ENCODE measurements around the gene ITGA2. TPM values are rescaled to one million over a fixed set of nuclear protein-coding genes. Genes with fewer than 3 reads are reported as not detected.

The ITGA2 gene
- 10 to 100 TPM in 2 of 3 donors, under 1 TPM in 1; 0.80 to 33.7 (median 11.8) TPM for total RNA-seq

GRCh38 chr5:52989025-52989780, at the start of gene ITGA2:
Gene ITGA2, plus strand, starts transcription at chr5:52989352. Its CDS starts 117 bp downstream, at chr5:52989469.
- peak; percentile 48 to 61 for DNase-seq (ENCODE audit: low spot score in 2 of 2)
- peak within 1 kb of the TSS; percentile 92 to 93 for H3K27ac ChIP-seq
- intact Hi-C loops (cut with DNase I; ENCODE audit: low total_unique reads): no loop called here

DNA sequence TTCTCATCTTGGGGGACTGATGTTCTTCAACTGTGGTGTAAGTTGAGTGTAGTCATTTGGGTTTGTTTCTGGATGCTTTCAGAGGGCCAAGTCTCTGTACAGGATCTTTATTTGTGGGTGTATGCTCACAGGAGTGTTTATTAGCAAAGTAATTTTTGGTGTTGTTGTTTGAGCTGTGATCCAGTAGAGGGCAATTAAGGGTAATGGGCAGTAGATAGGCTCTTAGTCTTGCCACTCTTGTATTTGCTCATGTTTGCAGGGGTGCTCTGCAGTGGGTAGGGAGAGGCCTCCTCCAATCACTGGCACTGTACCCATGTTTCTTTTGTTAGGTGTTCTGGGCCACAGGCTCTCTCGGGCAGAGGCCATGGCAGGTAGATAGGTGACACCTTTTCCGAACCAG, 45.9 kb upstream of the ITGA2 start:
- TF ChIP-seq POLR2AphosphoS5 (IDR thresholded peaks at IDR 0.05) (no peak), CTCF (IDR thresholded peaks at IDR 0.05) (no peak), POLR2A (IDR thresholded peaks at IDR 0.05) (no peak)
- intact Hi-C loops (cut with DNase I; ENCODE audit: low total_unique reads): loop anchor here (10.0 kb wide), 1 partner anchor 152 kb away; no protein-coding TSS in a partner anchor
- Histone ChIP-seq H3K27me3 (no peaks in the 10 kb centered on the region), H3K9me3 (no peaks in the 10 kb centered on the region), H3K4me3 (no peak overlapping the region), H3K4me1 (no peaks in the 10 kb centered on the region), H3K36me3 (no peaks in the 10 kb centered on the region), H3K27ac (no peak overlapping the region)
- DNase-seq (ENCODE audit: low spot score in 2 of 2): no peak

More at GRCh38 chr5:52989025-52989780, at the start of gene ITGA2:
- H3K4me3 ChIP-seq: peak within 1 kb of the TSS; percentile 52 to 90 (median 75)
- no peaks in the 10 kb centered on the region for H3K27me3 ChIP-seq
- peak in 1 of 3 donors; percentile 18 for TF ChIP-seq POLR2AphosphoS5 (IDR thresholded peaks at IDR 0.05)
- TF ChIP-seq CTCF (IDR thresholded peaks at IDR 0.05): no peak
- no peaks in the 10 kb centered on the region for H3K36me3 ChIP-seq
- no peaks in the 10 kb centered on the region for H3K9me3 ChIP-seq
- H3K4me1 ChIP-seq: no peaks in the 10 kb centered on the region

- Histone ChIP-seq H3K27me3 (no peaks in the 10 kb centered on the region), H3K4me3 (no peak overlapping the region), H3K36me3 (no peaks in the 10 kb centered on the region), H3K4me1 (no peaks in the 10 kb centered on the region), H3K9me3 (no peaks in the 10 kb centered on the region), H3K27ac (no peak overlapping the region)
- no peak for TF ChIP-seq POLR2AphosphoS5 (IDR thresholded peaks at IDR 0.05)
- TF ChIP-seq POLR2A (IDR thresholded peaks at IDR 0.05): no peak
- TF ChIP-seq CTCF (IDR thresholded peaks at IDR 0.05): no peak
- intact Hi-C loops (cut with DNase I; ENCODE audit: low total_unique reads): loop anchor here (10.0 kb wide), 1 partner anchor 151 kb away; no protein-coding TSS in a partner anchor
- DNase-seq (ENCODE audit: low spot score in 2 of 2): no peak
Observed at GRCh38 chr5:52943808-52944207, 45.3 kb upstream of the ITGA2 start.

GRCh38 chr5:52945040-52945439, 44.1 kb upstream of the ITGA2 start:
- H3K27ac ChIP-seq: no peak overlapping the region
- no peaks in the 10 kb centered on the region for H3K27me3 ChIP-seq
- H3K4me3 ChIP-seq: peak overlapping the region; percentile 13 to 56 (median 26)
- TF ChIP-seq POLR2A (IDR thresholded peaks at IDR 0.05) (no peak), CTCF (IDR thresholded peaks at IDR 0.05) (no peak)
- no peaks in the 10 kb centered on the region for H3K9me3 ChIP-seq
- DNase-seq (ENCODE audit: low spot score in 2 of 2): no peak
- H3K4me1 ChIP-seq: no peaks in the 10 kb centered on the region
- intact Hi-C loops (cut with DNase I; ENCODE audit: low total_unique reads): loop anchor here (10.0 kb wide), 1 partner anchor 150 kb away; no protein-coding TSS in a partner anchor
- H3K36me3 ChIP-seq: no peaks in the 10 kb centered on the region

DNA sequence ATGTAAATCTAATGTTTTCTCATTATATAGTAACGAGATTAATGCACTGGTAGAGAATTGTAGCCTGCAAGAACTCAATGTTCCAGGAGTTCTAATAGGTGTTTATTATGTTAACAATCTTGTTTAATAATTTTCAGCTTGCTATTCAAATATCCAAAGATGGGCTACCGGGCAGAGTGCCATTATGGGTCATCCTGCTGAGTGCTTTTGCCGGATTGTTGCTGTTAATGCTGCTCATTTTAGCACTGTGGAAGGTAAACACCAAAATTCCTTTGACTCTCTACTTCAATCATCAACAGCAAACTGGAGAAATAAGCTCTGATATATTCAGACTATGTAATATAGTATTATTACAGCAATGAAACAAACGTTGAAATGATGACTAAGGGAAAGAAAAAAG, 41.9 kb upstream of the ITGA2 start:
- H3K27me3 ChIP-seq: no peaks in the 10 kb centered on the region
- no peak overlapping the region for H3K27ac ChIP-seq

More for the DNA sequence above, 41.9 kb upstream of the ITGA2 start:
- H3K36me3 ChIP-seq: no peaks in the 10 kb centered on the region
- no peaks in the 10 kb centered on the region for H3K9me3 ChIP-seq
- no peak overlapping the region for H3K4me3 ChIP-seq
- intact Hi-C loops (cut with DNase I; ENCODE audit: low total_unique reads): loop anchor here (10.0 kb wide), 1 partner anchor 148 kb away; no protein-coding TSS in a partner anchor
- DNase-seq (ENCODE audit: low spot score in 2 of 2): no peak
- no peak for TF ChIP-seq POLR2A (IDR thresholded peaks at IDR 0.05)
- TF ChIP-seq POLR2AphosphoS5 (IDR thresholded peaks at IDR 0.05): no peak
- TF ChIP-seq CTCF (IDR thresholded peaks at IDR 0.05): no peak
- H3K4me1 ChIP-seq: no peaks in the 10 kb centered on the region
